Thyroid gland (tissue), 4 donors: Measurements from ENCODE around the gene GRIA4. TPM values are rescaled to one million over a fixed set of nuclear protein-coding genes. Genes with fewer than 3 reads are reported as not detected.

Source experiments
- DNase-seq, 2 donors: peaks; one replicate each; pipeline ENCODE4 v3.0.0-alpha.2; 2019
- H3K27ac ChIP-seq, 3 donors: fragments of 200-600 bp; sonication (generic); 1 replicate in 2 of 3; 2 replicates in 1 of 3; pipeline ENCODE4 v1.5.1; 2016 to 2019; ENCODE audit warnings: mild to moderate bottlenecking in 1 of 3, moderate library complexity in 1 of 3
- H3K27me3 ChIP-seq: fragments of 200-600 bp; sonication (generic); one replicate; pipeline ENCODE4 v1.5.1; 2019
- H3K36me3 ChIP-seq, 2 donors: fragments of 200-600 bp; sonication (generic); one replicate each; pipeline ENCODE4 v1.5.1; 2016 to 2019
- H3K4me1 ChIP-seq, 2 donors: fragments of 200-600 bp; sonication (generic); one replicate each; pipeline ENCODE4 v1.5.1; 2017 to 2019
- H3K4me3 ChIP-seq, 3 donors: fragments of 200-600 bp; sonication (generic); replicated peaks in 1 of 3; 1 replicate in 2 of 3; 2 replicates in 1 of 3; pipeline ENCODE4 v1.5.1; 2016; ENCODE audit warnings: mild to moderate bottlenecking in 1 of 3
- H3K9me3 ChIP-seq: fragments of 200-600 bp; sonication (generic); one replicate; pipeline ENCODE4 v1.5.1; 2017
- CTCF ChIP-seq, 6 experiments: fragments of 200-600 bp in 3 of 6; fragments of 450-650 bp in 3 of 6; sonication (generic) in 3 of 6; IDR thresholded peaks; one replicate each; pipeline ENCODE4 v1.5.1; 2016 to 2019; ENCODE audit warnings: antibody characterized with exemption in 6 of 6, mild to moderate bottlenecking in 2 of 6, inconsistent platforms in 1 of 6, moderate library complexity in 1 of 6
- POLR2A ChIP-seq, 2 donors: fragments of 450-650 bp; IDR thresholded peaks; one replicate each; pipeline ENCODE4 v1.6.1; 2017; ENCODE audit warnings: antibody characterized with exemption in 2 of 2, mild to moderate bottlenecking in 2 of 2, moderate library complexity in 1 of 2
- WGBS, 2 donors: methylation state at CpG; one replicate each; pipeline ENCODE4 v1.1.5; 2017; 5-methylcytosine and 5-hydroxymethylcytosine counted together
- intact Hi-C: fragments of 100-400 bp; cut with DNase I; formaldehyde crosslinking; loops from one replicate; pipeline ENCODE4 v1.15.1; 2023
- total RNA-seq, 4 donors: library from RNA; depleted of rRNA; stranded (reverse); fragments of >200 nt; gene quantifications; one replicate each; pipeline ENCODE4 v1.2.3, GENCODE V29; 2016

Gene GRIA4
- total RNA-seq, 4 donors from 2014 or later = 0.11 TPM; not detected in 3

DNA sequence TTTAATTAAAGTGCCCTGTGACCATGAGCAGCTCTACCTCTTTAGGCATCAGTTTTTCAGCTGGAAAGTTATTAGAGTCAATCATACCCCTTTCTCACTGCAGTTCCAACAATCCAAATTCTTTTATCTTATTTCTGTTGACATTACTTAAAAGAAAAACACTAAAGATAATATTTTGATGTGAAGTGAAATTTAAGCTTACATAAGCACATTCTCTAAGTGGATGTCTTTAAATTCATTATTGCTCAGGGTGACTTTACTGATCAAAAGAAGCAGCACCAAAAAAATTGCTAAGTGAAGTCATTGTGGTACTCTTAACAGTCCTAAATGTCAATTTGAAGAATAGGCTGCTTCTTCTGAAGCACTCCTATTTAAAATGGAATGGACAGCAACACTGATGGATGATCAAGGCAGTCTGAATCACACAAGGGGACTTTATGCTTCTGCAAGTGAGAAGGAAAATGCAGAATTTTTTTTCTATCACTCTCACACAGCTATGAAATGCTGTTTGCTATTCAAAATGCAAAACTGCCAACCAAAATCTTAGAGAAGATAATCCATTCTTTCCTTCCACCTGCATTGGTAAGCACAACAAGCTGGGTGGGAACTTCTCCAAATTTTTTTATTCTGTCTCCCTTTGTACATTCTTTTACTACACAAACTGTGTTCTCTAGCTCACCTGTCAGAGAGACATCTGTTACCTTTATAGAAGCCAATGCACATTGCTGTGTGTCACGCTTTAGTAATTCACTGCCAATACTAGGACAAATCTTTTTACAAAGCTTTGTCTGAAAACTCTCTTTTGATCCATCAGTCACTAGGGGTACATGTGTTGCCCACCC is 179.9 kb downstream of the GRIA4 start:
- 67 to 79% methylated on average over 1 of the region's 1 CpG for WGBS, 2 donors
- intact Hi-C loops = no loop called here

DNA sequence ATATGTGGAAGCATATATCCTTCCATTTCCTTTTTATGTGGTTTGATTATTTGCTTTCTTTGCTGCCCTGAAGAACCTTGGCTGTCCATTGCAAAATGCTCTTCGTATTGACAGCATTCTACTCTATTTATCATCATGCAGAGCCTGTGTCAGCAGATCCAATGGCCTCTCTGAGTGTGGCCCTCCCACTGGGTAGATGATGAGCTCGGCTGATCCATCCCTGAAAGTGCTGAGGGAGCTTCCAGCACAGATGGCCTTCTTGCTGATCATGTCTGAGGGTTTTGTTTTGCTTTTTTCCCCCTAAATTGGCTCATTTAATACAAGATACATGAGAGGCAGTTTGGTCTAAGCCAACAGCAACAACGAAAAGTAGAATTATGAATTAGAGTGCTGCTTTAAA is 181.0 kb downstream of the GRIA4 start:
- no peak for DNase-seq
- no peaks in the 10 kb centered on the region for H3K4me1 ChIP-seq
- intact Hi-C loops = no loop called here
- H3K27ac ChIP-seq = no peak overlapping the region
- H3K27me3 ChIP-seq = no peaks in the 10 kb centered on the region
- 63 to 68% methylated on average over 3 of the region's 3 CpGs for WGBS, 2 donors
- no peak for TF ChIP-seq CTCF (IDR thresholded peaks at IDR 0.05)
- TF ChIP-seq POLR2A (IDR thresholded peaks at IDR 0.05) = no peak
- H3K9me3 ChIP-seq = no peaks in the 10 kb centered on the region
- no peaks in the 10 kb centered on the region for H3K36me3 ChIP-seq
- no peak overlapping the region for H3K4me3 ChIP-seq

More for the DNA sequence above, 179.9 kb downstream of the GRIA4 start:
- H3K36me3 ChIP-seq = no peaks in the 10 kb centered on the region
- no peak overlapping the region for H3K27ac ChIP-seq
- no peak overlapping the region for H3K4me3 ChIP-seq
- no peaks in the 10 kb centered on the region for H3K9me3 ChIP-seq
- H3K27me3 ChIP-seq = no peaks in the 10 kb centered on the region
- TF ChIP-seq CTCF (IDR thresholded peaks at IDR 0.05) = no peak
- no peak for TF ChIP-seq POLR2A (IDR thresholded peaks at IDR 0.05)
- DNase-seq = no peak
- no peaks in the 10 kb centered on the region for H3K4me1 ChIP-seq

- DNase-seq = no peak
- intact Hi-C loops = no loop called here
- Histone ChIP-seq H3K36me3 (no peaks in the 10 kb centered on the region), H3K4me3 (no peak overlapping the region), H3K27ac (no peak overlapping the region), H3K4me1 (no peaks in the 10 kb centered on the region), H3K27me3 (no peaks in the 10 kb centered on the region), H3K9me3 (no peaks in the 10 kb centered on the region)
- 83 to 89% methylated on average over 2 of the region's 2 CpGs for WGBS, 2 donors
- TF ChIP-seq POLR2A (IDR thresholded peaks at IDR 0.05) (no peak), CTCF (IDR thresholded peaks at IDR 0.05) (no peak)
These were observed 183.2 kb downstream of the GRIA4 start for GRCh38 chr11:105793092-105793491.

DNA sequence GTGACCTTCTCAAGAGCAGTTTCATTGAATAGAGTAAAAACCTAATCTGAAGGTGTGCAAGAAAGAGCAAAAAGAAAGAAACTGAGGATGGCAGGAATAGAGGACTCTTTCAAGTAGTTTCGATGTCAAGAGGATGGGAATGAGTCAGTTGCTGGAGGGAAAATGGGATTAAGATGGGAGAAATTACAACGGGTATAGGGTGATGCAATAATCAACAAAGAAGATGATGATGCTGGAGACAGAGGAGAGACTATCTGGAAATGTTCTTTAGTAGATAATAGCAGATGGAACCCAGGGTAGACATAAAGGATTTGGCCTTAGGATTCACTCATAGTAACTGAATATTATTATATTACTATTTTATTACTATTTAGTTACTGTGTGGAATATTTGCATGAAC is 189.4 kb downstream of the GRIA4 start:
- DNase-seq = no peak
- Histone ChIP-seq H3K36me3 (no peaks in the 10 kb centered on the region), H3K4me3 (no peak overlapping the region), H3K27ac (no peak overlapping the region), H3K4me1 (no peaks in the 10 kb centered on the region), H3K27me3 (no peaks in the 10 kb centered on the region), H3K9me3 (no peaks in the 10 kb centered on the region)
- TF ChIP-seq POLR2A (IDR thresholded peaks at IDR 0.05) (no peak), CTCF (IDR thresholded peaks at IDR 0.05) (no peak)
- intact Hi-C loops = no loop called here
- 88 to 91% methylated on average over 2 of the region's 2 CpGs for WGBS, 2 donors

- DNase-seq = no peak
- H3K4me3 ChIP-seq = no peak overlapping the region
- intact Hi-C loops = no loop called here
- WGBS, 2 donors = 82% methylated on average over 2 of the region's 2 CpGs
- no peaks in the 10 kb centered on the region for H3K9me3 ChIP-seq
- H3K4me1 ChIP-seq = no peaks in the 10 kb centered on the region
- no peak overlapping the region for H3K27ac ChIP-seq
- no peaks in the 10 kb centered on the region for H3K27me3 ChIP-seq
- no peaks in the 10 kb centered on the region for H3K36me3 ChIP-seq
- TF ChIP-seq CTCF (IDR thresholded peaks at IDR 0.05) (no peak), POLR2A (IDR thresholded peaks at IDR 0.05) (no peak)
These were observed 190.0 kb downstream of the GRIA4 start for GRCh38 chr11:105799728-105800462.
